Progenitor cell of endocrine pancreas (in vitro differentiated cells): ENCODE measurements around the gene PRKAR1B. TPM values are rescaled to one million over a fixed set of nuclear protein-coding genes. Genes with fewer than 3 reads are reported as not detected.

Experiments
- DNase-seq: peaks from one replicate; pipeline ENCODE4 v3.0.0; 2021; ENCODE audit warnings: low spot score; ENCODE audit not compliant: unreplicated experiment
- H3K27ac Mint-ChIP-seq: 2 replicates; pipeline ENCODE4 v1.8.0; 2021; ENCODE audit warnings: mild to moderate bottlenecking, moderate library complexity, mixed read lengths
- H3K27me3 Mint-ChIP-seq: 2 replicates; pipeline ENCODE4 v1.8.0; 2021; ENCODE audit warnings: mixed read lengths
- H3K36me3 Mint-ChIP-seq: 2 replicates; pipeline ENCODE4 v1.8.0; 2022; ENCODE audit warnings: mixed read lengths; ENCODE audit not compliant: insufficient read depth
- H3K4me1 Mint-ChIP-seq: 2 replicates; pipeline ENCODE4 v1.8.0; 2021; ENCODE audit warnings: low read depth, mixed read lengths
- H3K4me3 Mint-ChIP-seq: 2 replicates; pipeline ENCODE4 v1.8.0; 2021; ENCODE audit warnings: low read depth, mild to moderate bottlenecking, moderate library complexity, mixed read lengths
- H3K9me3 Mint-ChIP-seq: 2 replicates; pipeline ENCODE4 v1.8.0; 2021; ENCODE audit warnings: low read depth, mixed read lengths
- CTCF ChIP-seq: fragments of 200-600 bp; sonication (generic); IDR thresholded peaks from one replicate; pipeline ENCODE4 v1.5.0; 2021; ENCODE audit warnings: antibody characterized with exemption, mild to moderate bottlenecking; ENCODE audit not compliant: unreplicated experiment
- total RNA-seq: library from RNA; stranded (reverse); gene quantifications from 2 replicates; pipeline ENCODE4 v1.2.1, GENCODE V29; 2021

The PRKAR1B gene
- total RNA-seq, 1 donor from 2014 or later = 54.2 TPM

GRCh38 chr7:671415-672042, 55.6 kb downstream of the PRKAR1B start:
- Mint-ChIP-seq H3K27me3 (no peaks in the 10 kb centered on the region), H3K4me1 (no peaks in the 10 kb centered on the region), H3K36me3 (peaks cover 31% of the 10 kb centered on the region), H3K9me3 (peaks cover 6% of the 10 kb centered on the region), H3K27ac (no peak overlapping the region), H3K4me3 (no peak overlapping the region)
- DNase-seq = no peak
- no peak for TF ChIP-seq CTCF

- H3K27me3 Mint-ChIP-seq = no peaks in the 10 kb centered on the region
- H3K4me3 Mint-ChIP-seq = no peak overlapping the region
- DNase-seq = no peak
- H3K4me1 Mint-ChIP-seq = no peaks in the 10 kb centered on the region
- H3K9me3 Mint-ChIP-seq = peaks cover 6% of the 10 kb centered on the region
- H3K27ac Mint-ChIP-seq = no peak overlapping the region
- no peak for TF ChIP-seq CTCF
- H3K36me3 Mint-ChIP-seq = peaks cover 27% of the 10 kb centered on the region
Observed at GRCh38 chr7:670501-671390, 56.3 kb downstream of the PRKAR1B start.

- H3K36me3 Mint-ChIP-seq = peaks cover 14% of the 10 kb centered on the region
- no peaks in the 10 kb centered on the region for H3K9me3 Mint-ChIP-seq
- TF ChIP-seq CTCF = no peak
- no peak overlapping the region for H3K27ac Mint-ChIP-seq
- H3K27me3 Mint-ChIP-seq = no peaks in the 10 kb centered on the region
- H3K4me3 Mint-ChIP-seq = no peak overlapping the region
- H3K4me1 Mint-ChIP-seq = no peaks in the 10 kb centered on the region
- DNase-seq = no peak
Observed at GRCh38 chr7:668958-669357, 58.1 kb downstream of the PRKAR1B start.

- H3K4me3 Mint-ChIP-seq = no peak overlapping the region
- H3K4me1 Mint-ChIP-seq = no peaks in the 10 kb centered on the region
- H3K36me3 Mint-ChIP-seq = peaks cover 12% of the 10 kb centered on the region
- H3K9me3 Mint-ChIP-seq = no peaks in the 10 kb centered on the region
- DNase-seq = no peak
- no peak for TF ChIP-seq CTCF
- no peak overlapping the region for H3K27ac Mint-ChIP-seq
- no peaks in the 10 kb centered on the region for H3K27me3 Mint-ChIP-seq
Observed at GRCh38 chr7:668139-668931, 58.7 kb downstream of the PRKAR1B start.
